ENCODE data around the gene KRT7. TPM values are rescaled to one million over a fixed set of nuclear protein-coding genes. Genes with fewer than 3 reads are reported as not detected.

KRT7 gene
- total RNA-seq, 1 experiment from 2014 or later: 10.0 TPM

GRCh38 chr12:52296572-52297215, 63.7 kb downstream of the KRT7 start:
- Histone ChIP-seq H3K27ac (ENCODE audit: insufficient read length, low read depth, low read length) (no peak overlapping the region), H2BK15ac (ENCODE audit: low read depth, low read length) (no peak overlapping the region), H4K5ac (ENCODE audit: insufficient read length, low read depth, low read length) (peak overlapping the region; percentile 16), H3K27me3 (ENCODE audit: insufficient read depth, low read length) (no peaks in the 10 kb centered on the region; the same call in 1 of the 2 replicates), H3K4me2 (ENCODE audit: insufficient read depth, insufficient read length, low read length) (no peak overlapping the region), H3K4me1 (ENCODE audit: insufficient read depth, low read length) (no peaks in the 10 kb centered on the region), H3K79me1 (ENCODE audit: insufficient read depth, low read depth, low read length, poor library complexity, severe bottlenecking) (no peaks in the 10 kb centered on the region), H3K79me2 (ENCODE audit: insufficient read depth, low read length) (no peaks in the 10 kb centered on the region), H3K23me2 (ENCODE audit: insufficient read length, low read depth, low read length, poor library complexity, severe bottlenecking) (no peaks in the 10 kb centered on the region), H2BK20ac (ENCODE audit: low read depth, low read length, poor library complexity, severe bottlenecking) (no peak overlapping the region), H3K9ac (ENCODE audit: extremely low read depth, insufficient read length, low read length) (no peak overlapping the region), H3K4ac (ENCODE audit: low read depth, low read length) (no peak overlapping the region), H3K23ac (ENCODE audit: insufficient read length, low read depth, low read length) (no peak overlapping the region), H4K8ac (replicated peaks; ENCODE audit: insufficient read length, low read depth, low read length) (no peak overlapping the region), H3K14ac (ENCODE audit: insufficient read depth, low read length) (no peak overlapping the region; the same call in 1 of the 2 replicates), H2BK5ac (ENCODE audit: insufficient read length, low read length) (no peak overlapping the region), H2BK12ac (ENCODE audit: insufficient read length, low read depth, low read length) (no peak overlapping the region), H3K9me3 (ENCODE audit: control insufficient read depth, low read depth, low read length) (no peaks in the 10 kb centered on the region), H2AK5ac (ENCODE audit: insufficient read length, low read length) (no peak overlapping the region), H2BK120ac (ENCODE audit: low read depth, low read length, poor library complexity, severe bottlenecking) (no peak overlapping the region), H3T11ph (ENCODE audit: low read length) (no peak overlapping the region), H3K56ac (ENCODE audit: insufficient read length, low read depth, low read length) (no peak overlapping the region), H3K18ac (ENCODE audit: insufficient read length, low read depth, low read length) (no peak overlapping the region), H4K91ac (ENCODE audit: insufficient read length, low read depth, low read length) (no peak overlapping the region), H4K20me1 (ENCODE audit: control insufficient read depth, insufficient read depth, insufficient read length) (peaks cover 4% of the 10 kb centered on the region), H2AFZ (ENCODE audit: low read length) (no peak overlapping the region)
- DNase-seq: peak; percentile 13
- Mint-ChIP-seq H3K36me3 (ENCODE audit: insufficient read depth in 1 of 3, low read depth in 3 of 3) (no peaks in the 10 kb centered on the region), H3K4me1 (peaks cover 3% of the 10 kb centered on the region in 2 experiments; a peak in 2 of 4 replicates), H3K27me3 (ENCODE audit: low read depth) (peaks cover 42% of the 10 kb centered on the region), H3K4me3 (no peak overlapping the region), H3K9me3 (no peaks in the 10 kb centered on the region; a peak in 1 of 5 replicates), H3K27ac (no peak overlapping the region; a peak in 1 of 7 replicates)
- TF ChIP-seq, protein P1, sequence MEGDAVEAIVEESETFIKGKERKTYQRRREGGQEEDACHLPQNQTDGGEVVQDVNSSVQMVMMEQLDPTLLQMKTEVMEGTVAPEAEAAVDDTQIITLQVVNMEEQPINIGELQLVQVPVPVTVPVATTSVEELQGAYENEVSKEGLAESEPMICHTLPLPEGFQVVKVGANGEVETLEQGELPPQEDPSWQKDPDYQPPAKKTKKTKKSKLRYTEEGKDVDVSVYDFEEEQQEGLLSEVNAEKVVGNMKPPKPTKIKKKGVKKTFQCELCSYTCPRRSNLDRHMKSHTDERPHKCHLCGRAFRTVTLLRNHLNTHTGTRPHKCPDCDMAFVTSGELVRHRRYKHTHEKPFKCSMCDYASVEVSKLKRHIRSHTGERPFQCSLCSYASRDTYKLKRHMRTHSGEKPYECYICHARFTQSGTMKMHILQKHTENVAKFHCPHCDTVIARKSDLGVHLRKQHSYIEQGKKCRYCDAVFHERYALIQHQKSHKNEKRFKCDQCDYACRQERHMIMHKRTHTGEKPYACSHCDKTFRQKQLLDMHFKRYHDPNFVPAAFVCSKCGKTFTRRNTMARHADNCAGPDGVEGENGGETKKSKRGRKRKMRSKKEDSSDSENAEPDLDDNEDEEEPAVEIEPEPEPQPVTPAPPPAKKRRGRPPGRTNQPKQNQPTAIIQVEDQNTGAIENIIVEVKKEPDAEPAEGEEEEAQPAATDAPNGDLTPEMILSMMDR (conservative IDR thresholded peaks at IDR 0.05): no peak
- no CpG with 5 or more reads among the region's 5 CpGs for WGBS (ENCODE audit: extremely low coverage, insufficient read length, low lambda C conversion rate)

Other genes with a start within 250 kb of the KRT7 start
- gene TAMALIN, start 226.3 kb upstream of the KRT7 start, total RNA-seq (2021): 1.1 and 1.2 TPM in 2 replicates
- 25.8 and 27.3 TPM in 2 replicates for gene NR4A1, start 181.8 kb upstream of the KRT7 start, total RNA-seq (2021)
- 58.3 and 61.1 TPM in 2 replicates for gene ATG101, start 163.3 kb upstream of the KRT7 start, total RNA-seq (2021)
- gene SMIM41, start 153.5 kb upstream of the KRT7 start, total RNA-seq (2021): not detected in 2 replicates
- gene KRT80, start 41.2 kb upstream of the KRT7 start, total RNA-seq (2021): 0.07 TPM in 1 of 2 replicates, not detected in the other
- not detected in 2 replicates for gene KRT86, start 41.4 kb downstream of the KRT7 start, total RNA-seq (2021)
- not detected in 2 replicates for gene KRT81, start 58.3 kb downstream of the KRT7 start, total RNA-seq (2021)
- gene KRT83, start 88.2 kb downstream of the KRT7 start, total RNA-seq (2021): not detected in 2 replicates
- gene KRT85, start 134.2 kb downstream of the KRT7 start, total RNA-seq (2021): not detected in 2 replicates
- not detected in 2 replicates for gene KRT84, start 152.4 kb downstream of the KRT7 start, total RNA-seq (2021)
- not detected in 2 replicates for gene KRT82, start 173.1 kb downstream of the KRT7 start, total RNA-seq (2021)
- gene KRT75, start 201.1 kb downstream of the KRT7 start, total RNA-seq (2021): not detected in 2 replicates
- not detected in 2 replicates for gene KRT6B, start 218.9 kb downstream of the KRT7 start, total RNA-seq (2021)
- gene KRT6C, start 240.6 kb downstream of the KRT7 start, total RNA-seq (2021): not detected in 2 replicates